Neural cell (in vitro differentiated cells): ENCODE data around the gene SGSM1. TPM values are rescaled to one million over a fixed set of nuclear protein-coding genes. Genes with fewer than 3 reads are reported as not detected.

Source experiments
- H2AFZ ChIP-seq: fragments of 200-600, 300-800 bp; sonication (generic), shearing (Covaris generic); 2 replicates; pipeline ENCODE4 v1.6.0; 2014; ENCODE audit warnings: low read depth, mild to moderate bottlenecking, antibody characterized with exemption, low read length, moderate library complexity
- H3F3A ChIP-seq: fragments of 200-600 bp; shearing (Covaris generic); 2 replicates; pipeline ENCODE4 v1.6.1; 2016; ENCODE audit warnings: mild to moderate bottlenecking, moderate library complexity, mixed read lengths, antibody characterized with exemption, low read length; ENCODE audit not compliant: insufficient read depth, poor library complexity, severe bottlenecking
- H3K27ac ChIP-seq: fragments of 200-600, 300-800 bp; sonication (generic), shearing (Covaris generic); 2 replicates; pipeline ENCODE4 v1.5.1; 2014; ENCODE audit warnings: mild to moderate bottlenecking, low read length, moderate library complexity
- H3K27me3 ChIP-seq: fragments of 300-800, 200-600 bp; sonication (generic), shearing (Covaris generic); 2 replicates; pipeline ENCODE4 v1.6.0; 2014; ENCODE audit warnings: mild to moderate bottlenecking, low read depth, low read length, moderate library complexity; ENCODE audit not compliant: insufficient read depth
- H3K36me3 ChIP-seq: fragments of 300-800, 200-600 bp; sonication (generic), shearing (Covaris generic); 2 replicates; pipeline ENCODE4 v1.5.1; 2014; ENCODE audit warnings: mild to moderate bottlenecking, antibody characterized with exemption, low read length, moderate library complexity; ENCODE audit not compliant: insufficient read depth
- H3K4me2 ChIP-seq: fragments of 300-800, 200-600 bp; sonication (generic), shearing (Covaris generic); 2 replicates; pipeline ENCODE4 v1.6.0; 2014; ENCODE audit warnings: mild to moderate bottlenecking, low read length
- H3K4me3 ChIP-seq: fragments of 300-800, 200-600 bp; sonication (generic), shearing (Covaris generic); 2 replicates; pipeline ENCODE4 v1.5.1; 2014; ENCODE audit warnings: mild to moderate bottlenecking, low read length, moderate library complexity
- H3K79me2 ChIP-seq: fragments of 200-600 bp; shearing (Covaris generic); replicated peaks from 2 replicates; pipeline ENCODE4 v1.6.0; 2014; ENCODE audit warnings: mild to moderate bottlenecking, low read length, moderate library complexity; ENCODE audit not compliant: insufficient read depth
- H3K9ac ChIP-seq: fragments of 300-800, 200-600 bp; sonication (generic), shearing (Covaris generic); 2 replicates; pipeline ENCODE4 v1.6.1; 2016; ENCODE audit warnings: mild to moderate bottlenecking, low read length, mixed read lengths
- H3K9me2 ChIP-seq: fragments of 200-600 bp; shearing (Covaris generic); 2 replicates; pipeline ENCODE4 v1.6.1; 2016; ENCODE audit warnings: mild to moderate bottlenecking, low read length, mixed read lengths; ENCODE audit not compliant: insufficient read depth
- H3K9me3 ChIP-seq: fragments of 200-600, 300-800 bp; sonication (generic), shearing (Covaris generic); 2 replicates; pipeline ENCODE4 v1.6.1; 2016; ENCODE audit warnings: mild to moderate bottlenecking, mixed run types, low read length, moderate library complexity, mixed read lengths
- H4K20me1 ChIP-seq: fragments of 200-600 bp; shearing (Covaris generic); 2 replicates; pipeline ENCODE4 v1.6.1; 2016; ENCODE audit warnings: mild to moderate bottlenecking, mixed run types; ENCODE audit not compliant: insufficient read depth
- CTCF ChIP-seq: fragments of 450-650 bp; IDR thresholded peaks from 2 replicates; pipeline ENCODE4 v1.5.1; 2014; ENCODE audit warnings: antibody characterized with exemption, mild to moderate bottlenecking, moderate library complexity; ENCODE audit not compliant: poor library complexity, severe bottlenecking
- EP300 ChIP-seq: fragments of 450-650 bp; conservative IDR thresholded peaks from 2 replicates; pipeline ENCODE4 v1.6.1; 2014; ENCODE audit warnings: antibody characterized with exemption, mild to moderate bottlenecking, moderate library complexity; ENCODE audit not compliant: poor library complexity, severe bottlenecking
- EZH2 ChIP-seq: fragments of 200-600, 300-800 bp; shearing (Covaris generic), sonication (generic); IDR thresholded peaks from 2 replicates; pipeline ENCODE4 v1.6.1; 2014; ENCODE audit warnings: antibody characterized with exemption, low read length, borderline replicate concordance, mild to moderate bottlenecking; ENCODE audit not compliant: insufficient read depth, poor library complexity, severe bottlenecking
- MXI1 ChIP-seq: fragments of 450-650 bp; conservative IDR thresholded peaks from 2 replicates; pipeline ENCODE4 v1.6.1; 2014; ENCODE audit warnings: antibody characterized with exemption, mild to moderate bottlenecking; ENCODE audit not compliant: poor library complexity, severe bottlenecking
- POLR2AphosphoS5 ChIP-seq: IDR thresholded peaks from 2 replicates; pipeline ENCODE4 v1.6.1; 2012
- RAD21 ChIP-seq: fragments of 450-650 bp; conservative IDR thresholded peaks from 2 replicates; pipeline ENCODE4 v1.6.1; 2014; ENCODE audit warnings: antibody characterized with exemption, mild to moderate bottlenecking, moderate library complexity
- SMC3 ChIP-seq: fragments of 450-650 bp; conservative IDR thresholded peaks from 2 replicates; pipeline ENCODE4 v1.6.1; 2014; ENCODE audit warnings: antibody characterized with exemption, mild to moderate bottlenecking, moderate library complexity; ENCODE audit not compliant: poor library complexity
- TAF1 ChIP-seq: IDR thresholded peaks from 2 replicates; pipeline ENCODE4 v1.6.1; 2012; ENCODE audit warnings: low read depth
- polyA plus RNA-seq: library from polyadenylated mRNA; depleted of rRNA; stranded (reverse); fragments of >200 nt; gene quantifications from 2 replicates; pipeline ENCODE4 v1.2.3, GENCODE V29; 2014
- TF ChIP-seq, protein P1 (sequence below): IDR thresholded peaks from 2 replicates; pipeline ENCODE4 v1.6.1; 2012; ENCODE audit warnings: borderline replicate concordance

The SGSM1 gene
- polyA plus RNA-seq, 1 donor from 2014 or later: 7.5 TPM

- Histone ChIP-seq H2AFZ (no peak overlapping the region), H3K4me3 (no peak overlapping the region), H4K20me1 (no peaks in the 10 kb centered on the region), H3K9ac (no peak overlapping the region), H3K79me2 (no peaks in the 10 kb centered on the region), H3K27me3 (no peaks in the 10 kb centered on the region), H3K36me3 (no peaks in the 10 kb centered on the region), H3K9me3 (no peaks in the 10 kb centered on the region), H3K9me2 (no peaks in the 10 kb centered on the region), H3K27ac (no peak overlapping the region), H3K4me2 (no peak overlapping the region), H3F3A (no peaks in the 10 kb centered on the region)
- TF ChIP-seq, protein P1, sequence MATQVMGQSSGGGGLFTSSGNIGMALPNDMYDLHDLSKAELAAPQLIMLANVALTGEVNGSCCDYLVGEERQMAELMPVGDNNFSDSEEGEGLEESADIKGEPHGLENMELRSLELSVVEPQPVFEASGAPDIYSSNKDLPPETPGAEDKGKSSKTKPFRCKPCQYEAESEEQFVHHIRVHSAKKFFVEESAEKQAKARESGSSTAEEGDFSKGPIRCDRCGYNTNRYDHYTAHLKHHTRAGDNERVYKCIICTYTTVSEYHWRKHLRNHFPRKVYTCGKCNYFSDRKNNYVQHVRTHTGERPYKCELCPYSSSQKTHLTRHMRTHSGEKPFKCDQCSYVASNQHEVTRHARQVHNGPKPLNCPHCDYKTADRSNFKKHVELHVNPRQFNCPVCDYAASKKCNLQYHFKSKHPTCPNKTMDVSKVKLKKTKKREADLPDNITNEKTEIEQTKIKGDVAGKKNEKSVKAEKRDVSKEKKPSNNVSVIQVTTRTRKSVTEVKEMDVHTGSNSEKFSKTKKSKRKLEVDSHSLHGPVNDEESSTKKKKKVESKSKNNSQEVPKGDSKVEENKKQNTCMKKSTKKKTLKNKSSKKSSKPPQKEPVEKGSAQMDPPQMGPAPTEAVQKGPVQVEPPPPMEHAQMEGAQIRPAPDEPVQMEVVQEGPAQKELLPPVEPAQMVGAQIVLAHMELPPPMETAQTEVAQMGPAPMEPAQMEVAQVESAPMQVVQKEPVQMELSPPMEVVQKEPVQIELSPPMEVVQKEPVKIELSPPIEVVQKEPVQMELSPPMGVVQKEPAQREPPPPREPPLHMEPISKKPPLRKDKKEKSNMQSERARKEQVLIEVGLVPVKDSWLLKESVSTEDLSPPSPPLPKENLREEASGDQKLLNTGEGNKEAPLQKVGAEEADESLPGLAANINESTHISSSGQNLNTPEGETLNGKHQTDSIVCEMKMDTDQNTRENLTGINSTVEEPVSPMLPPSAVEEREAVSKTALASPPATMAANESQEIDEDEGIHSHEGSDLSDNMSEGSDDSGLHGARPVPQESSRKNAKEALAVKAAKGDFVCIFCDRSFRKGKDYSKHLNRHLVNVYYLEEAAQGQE: no peak
- TF ChIP-seq EP300 (no peak), POLR2AphosphoS5 (no peak), RAD21 (no peak), MXI1 (no peak), CTCF (no peak), EZH2 (no peak), SMC3 (no peak), TAF1 (no peak)
These were observed 155.3 kb downstream of the SGSM1 start for GRCh38 chr22:24961217-24961844.

DNA sequence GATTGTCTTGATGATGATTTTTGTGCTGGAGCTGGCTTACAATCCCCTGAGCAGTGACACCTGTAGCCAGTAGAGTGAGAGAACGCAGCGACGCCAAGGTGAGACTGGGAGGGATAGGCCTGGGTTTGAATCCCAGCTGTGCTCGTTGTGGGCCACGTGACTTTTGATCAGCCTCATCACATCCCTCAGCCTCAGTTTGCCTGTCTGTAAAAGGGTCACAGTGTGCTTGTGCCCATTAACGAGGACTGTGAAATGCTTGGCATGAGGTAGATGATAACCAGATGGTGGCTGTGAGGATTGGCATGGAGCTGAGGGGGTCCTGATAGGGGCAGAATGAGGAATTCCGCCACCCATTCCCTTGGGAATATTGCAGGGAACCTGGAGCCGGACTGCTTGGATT is 156.1 kb downstream of the SGSM1 start:
- Histone ChIP-seq H3K4me3 (no peak overlapping the region), H3K9me2 (no peaks in the 10 kb centered on the region), H3K79me2 (no peaks in the 10 kb centered on the region), H3K9ac (no peak overlapping the region), H3K27me3 (no peaks in the 10 kb centered on the region), H3K9me3 (no peaks in the 10 kb centered on the region), H3K27ac (no peak overlapping the region), H4K20me1 (no peaks in the 10 kb centered on the region), H3K4me2 (no peak overlapping the region), H3K36me3 (no peaks in the 10 kb centered on the region), H3F3A (no peaks in the 10 kb centered on the region), H2AFZ (no peak overlapping the region)
- TF ChIP-seq, protein P1: no peak
- TF ChIP-seq TAF1: no peak
